ENCODE measurements around the gene MICAL2.

DNA sequence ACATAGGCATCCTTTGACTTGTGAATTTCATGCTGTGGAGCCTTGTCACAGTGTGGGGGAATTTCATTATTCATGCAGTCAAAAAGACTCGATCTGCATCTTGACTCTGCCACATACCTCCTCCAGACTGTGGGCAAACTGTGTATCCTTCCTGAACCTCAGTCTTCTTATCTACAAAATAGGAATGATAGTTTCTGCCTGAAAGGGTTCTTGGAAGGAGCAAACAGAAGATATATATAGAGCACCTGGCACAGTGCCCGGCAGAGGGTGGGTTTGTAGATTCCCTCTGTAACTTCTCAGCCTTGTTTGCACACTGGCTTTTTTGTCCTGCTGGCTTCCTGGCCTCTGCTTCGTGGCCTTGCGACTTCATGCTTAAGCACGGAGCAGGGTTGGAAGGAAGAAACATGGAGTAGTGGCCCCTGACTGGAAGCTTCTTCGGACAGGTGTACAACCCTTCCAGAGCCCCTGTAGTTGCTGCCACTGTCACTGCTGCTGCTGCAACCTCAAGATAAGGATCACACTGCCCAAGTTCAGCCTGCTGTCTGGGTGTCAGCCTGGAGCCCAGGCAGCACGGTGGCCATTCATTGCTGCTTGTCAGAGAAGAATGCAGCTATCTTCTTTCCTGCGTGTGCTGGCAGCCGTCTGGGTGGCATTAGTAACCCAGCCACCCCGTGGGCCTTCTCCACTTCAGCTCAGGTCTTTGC is 106.4 kb downstream of the MICAL2 start:
- TF ChIP-seq, protein P1, sequence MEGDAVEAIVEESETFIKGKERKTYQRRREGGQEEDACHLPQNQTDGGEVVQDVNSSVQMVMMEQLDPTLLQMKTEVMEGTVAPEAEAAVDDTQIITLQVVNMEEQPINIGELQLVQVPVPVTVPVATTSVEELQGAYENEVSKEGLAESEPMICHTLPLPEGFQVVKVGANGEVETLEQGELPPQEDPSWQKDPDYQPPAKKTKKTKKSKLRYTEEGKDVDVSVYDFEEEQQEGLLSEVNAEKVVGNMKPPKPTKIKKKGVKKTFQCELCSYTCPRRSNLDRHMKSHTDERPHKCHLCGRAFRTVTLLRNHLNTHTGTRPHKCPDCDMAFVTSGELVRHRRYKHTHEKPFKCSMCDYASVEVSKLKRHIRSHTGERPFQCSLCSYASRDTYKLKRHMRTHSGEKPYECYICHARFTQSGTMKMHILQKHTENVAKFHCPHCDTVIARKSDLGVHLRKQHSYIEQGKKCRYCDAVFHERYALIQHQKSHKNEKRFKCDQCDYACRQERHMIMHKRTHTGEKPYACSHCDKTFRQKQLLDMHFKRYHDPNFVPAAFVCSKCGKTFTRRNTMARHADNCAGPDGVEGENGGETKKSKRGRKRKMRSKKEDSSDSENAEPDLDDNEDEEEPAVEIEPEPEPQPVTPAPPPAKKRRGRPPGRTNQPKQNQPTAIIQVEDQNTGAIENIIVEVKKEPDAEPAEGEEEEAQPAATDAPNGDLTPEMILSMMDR (IDR thresholded peaks at IDR 0.05 in 4 of 5, conservative IDR thresholded peaks at IDR 0.05 in 1 of 5) = no peak
- TF ChIP-seq POLR2A (IDR thresholded peaks at IDR 0.05) = no peak

Measured in gastrocnemius medialis (tissue), 4 donors.